Progenitor cell of endocrine pancreas (in vitro differentiated cells): ENCODE measurements around the gene TRAPPC14. TPM values are rescaled to one million over a fixed set of nuclear protein-coding genes. Genes with fewer than 3 reads are reported as not detected.

Experiments used
- DNase-seq: peaks from one replicate; pipeline ENCODE4 v3.0.0; 2021; ENCODE audit warnings: low spot score; ENCODE audit not compliant: unreplicated experiment
- H3K27ac Mint-ChIP-seq: 2 replicates; pipeline ENCODE4 v1.8.0; 2021; ENCODE audit warnings: mild to moderate bottlenecking, moderate library complexity, mixed read lengths
- H3K27me3 Mint-ChIP-seq: 2 replicates; pipeline ENCODE4 v1.8.0; 2021; ENCODE audit warnings: mixed read lengths
- H3K36me3 Mint-ChIP-seq: 2 replicates; pipeline ENCODE4 v1.8.0; 2022; ENCODE audit warnings: mixed read lengths; ENCODE audit not compliant: insufficient read depth
- H3K4me1 Mint-ChIP-seq: 2 replicates; pipeline ENCODE4 v1.8.0; 2021; ENCODE audit warnings: low read depth, mixed read lengths
- H3K4me3 Mint-ChIP-seq: 2 replicates; pipeline ENCODE4 v1.8.0; 2021; ENCODE audit warnings: low read depth, mild to moderate bottlenecking, moderate library complexity, mixed read lengths
- H3K9me3 Mint-ChIP-seq: 2 replicates; pipeline ENCODE4 v1.8.0; 2021; ENCODE audit warnings: low read depth, mixed read lengths
- CTCF ChIP-seq: fragments of 200-600 bp; sonication (generic); IDR thresholded peaks from one replicate; pipeline ENCODE4 v1.5.0; 2021; ENCODE audit warnings: antibody characterized with exemption, mild to moderate bottlenecking; ENCODE audit not compliant: unreplicated experiment
- microRNA-seq: library from miRNA; unstranded; fragments of <30 nt; microRNA quantifications from one replicate; pipeline ENCODE4 v1.1.0, GENCODE V29; 2020; ENCODE audit warnings: borderline number of aligned reads; ENCODE audit not compliant: unreplicated experiment
- total RNA-seq: library from RNA; stranded (reverse); gene quantifications from 2 replicates; pipeline ENCODE4 v1.2.1, GENCODE V29; 2021

The TRAPPC14 gene
- total RNA-seq, 1 donor from 2014 or later: 29.6 TPM

- Mint-ChIP-seq H3K4me1 (no peaks in the 10 kb centered on the region), H3K9me3 (no peaks in the 10 kb centered on the region), H3K4me3 (no peak overlapping the region), H3K36me3 (peaks cover 11% of the 10 kb centered on the region), H3K27me3 (no peaks in the 10 kb centered on the region), H3K27ac (no peak overlapping the region)
- no peak for TF ChIP-seq CTCF
- no peak for DNase-seq
Observed at GRCh38 chr7:100109521-100110163, 48.9 kb downstream of the TRAPPC14 start.

- no peak for TF ChIP-seq CTCF
- no peak for DNase-seq
- Mint-ChIP-seq H3K36me3 (peaks cover 16% of the 10 kb centered on the region), H3K27me3 (no peaks in the 10 kb centered on the region), H3K4me1 (peaks cover 1% of the 10 kb centered on the region), H3K27ac (no peak overlapping the region), H3K4me3 (no peak overlapping the region), H3K9me3 (no peaks in the 10 kb centered on the region)
Observed at GRCh38 chr7:100107890-100108289, 50.6 kb downstream of the TRAPPC14 start.

GRCh38 chr7:100107125-100107737 lies 51.3 kb downstream of the TRAPPC14 start:
- no peak for DNase-seq
- Mint-ChIP-seq H3K4me3 (no peak overlapping the region), H3K9me3 (no peaks in the 10 kb centered on the region), H3K27me3 (no peaks in the 10 kb centered on the region), H3K27ac (no peak overlapping the region), H3K4me1 (peaks cover 4% of the 10 kb centered on the region), H3K36me3 (peaks cover 14% of the 10 kb centered on the region)
- TF ChIP-seq CTCF: no peak

- no peaks in the 10 kb centered on the region for H3K9me3 Mint-ChIP-seq
- H3K27me3 Mint-ChIP-seq: no peaks in the 10 kb centered on the region
- TF ChIP-seq CTCF: no peak
- H3K27ac Mint-ChIP-seq: no peak overlapping the region
- no peak overlapping the region for H3K4me3 Mint-ChIP-seq
- H3K36me3 Mint-ChIP-seq: peaks cover 14% of the 10 kb centered on the region
- no peak for DNase-seq
- H3K4me1 Mint-ChIP-seq: peaks cover 4% of the 10 kb centered on the region
Observed at GRCh38 chr7:100106633-100107032, 51.9 kb downstream of the TRAPPC14 start.

- Mint-ChIP-seq H3K4me3 (no peak overlapping the region), H3K4me1 (peaks cover 4% of the 10 kb centered on the region), H3K36me3 (peaks cover 10% of the 10 kb centered on the region), H3K27me3 (no peaks in the 10 kb centered on the region), H3K9me3 (no peaks in the 10 kb centered on the region), H3K27ac (no peak overlapping the region)
- DNase-seq: no peak
- TF ChIP-seq CTCF: no peak
Observed at GRCh38 chr7:100105534-100105933, 53.0 kb downstream of the TRAPPC14 start.

Small RNA genes lying within 50 kb of the gene (microRNA-seq; reads per million reads assigned to microRNA genes)
- not detected for gene MIR4658

Other genes starting within 250 kb of the TRAPPC14 start
- 14.2 and 15.6 TPM in 2 replicates for gene TRIM4, start 239.2 kb downstream of the TRAPPC14 start, total RNA-seq
- gene GJC3, start 229.1 kb downstream of the TRAPPC14 start, total RNA-seq: 0.27 and 0.43 TPM in 2 replicates
- gene AZGP1, start 182.7 kb downstream of the TRAPPC14 start, total RNA-seq: not detected in 2 replicates
- 196 and 209 TPM in 2 replicates for gene ZKSCAN1, start 143.1 kb downstream of the TRAPPC14 start, total RNA-seq
- gene ZSCAN21, start 108.9 kb downstream of the TRAPPC14 start, total RNA-seq: 20.7 and 22.8 TPM in 2 replicates
- 91.8 and 95.1 TPM in 2 replicates for gene ZNF3, start 77.0 kb downstream of the TRAPPC14 start, total RNA-seq
- 110 and 113 TPM in 2 replicates for gene COPS6, start 69.8 kb downstream of the TRAPPC14 start, total RNA-seq
- gene MCM7, start 57.3 kb downstream of the TRAPPC14 start, total RNA-seq: 212 and 224 TPM in 2 replicates
- 34.0 and 36.0 TPM in 2 replicates for gene AP4M1, start 57.1 kb downstream of the TRAPPC14 start, total RNA-seq
- gene TAF6, start 39.4 kb downstream of the TRAPPC14 start, total RNA-seq: 79.6 and 91.2 TPM in 2 replicates
- gene CNPY4, start 39.1 kb downstream of the TRAPPC14 start, total RNA-seq: 22.5 and 25.5 TPM in 2 replicates
- gene MBLAC1, start 31.8 kb downstream of the TRAPPC14 start, total RNA-seq: 1.6 and 2.2 TPM in 2 replicates
- gene LAMTOR4, start 9.8 kb downstream of the TRAPPC14 start, total RNA-seq: 106 and 116 TPM in 2 replicates
- 4.9 and 5.1 TPM in 2 replicates for gene GAL3ST4, start 9.9 kb upstream of the TRAPPC14 start, total RNA-seq
- gene GPC2, start 18.7 kb upstream of the TRAPPC14 start, total RNA-seq: 64.0 and 65.2 TPM in 2 replicates
- 2.4 and 2.5 TPM in 2 replicates for gene STAG3, start 19.2 kb upstream of the TRAPPC14 start, total RNA-seq
- not detected in 2 replicates for gene PVRIG, start 61.2 kb upstream of the TRAPPC14 start, total RNA-seq
- gene SPDYE3, start 149.0 kb upstream of the TRAPPC14 start, total RNA-seq: not detected in 2 replicates
- gene PILRB, start 199.4 kb upstream of the TRAPPC14 start, total RNA-seq: 64.6 and 67.9 TPM in 2 replicates
- gene PILRA, start 214.8 kb upstream of the TRAPPC14 start, total RNA-seq: 3.9 and 5.3 TPM in 2 replicates